Esophagus squamous epithelium (tissue), 5 donors: ENCODE data around the gene ABCB10. TPM values are rescaled to one million over a fixed set of nuclear protein-coding genes. Genes with fewer than 3 reads are reported as not detected.
A peak's percentile ranks its signal among the peaks of the same experiment; 100 is the strongest.
"Not testable (repeated sequence)": the region's sequence is repeated elsewhere in the genome, so short reads cannot be mapped to it uniquely, and the experiment has no call there.

Experiments used
- DNase-seq: peaks from one replicate; lab custom pipeline; 2025; lab: John Stamatoyannopoulos, UW
- H3K27ac ChIP-seq, 4 donors: fragments of 200-600 bp; sonication (generic); one replicate each; pipeline ENCODE4 v1.5.1; 2016 to 2019; ENCODE audit warnings: mild to moderate bottlenecking in 1 of 4
- H3K27me3 ChIP-seq, 4 donors: fragments of 200-600 bp; sonication (generic); 1 replicate in 3 of 4; 2 replicates in 1 of 4; pipeline versions ENCODE4 v1.5.1 to v1.6.0; 2017 to 2021; ENCODE audit warnings: antibody characterized with exemption in 1 of 4
- H3K36me3 ChIP-seq, 3 donors: fragments of 200-600 bp; sonication (generic); one replicate each; pipeline ENCODE4 v1.5.1; 2016 to 2019
- H3K4me1 ChIP-seq, 3 donors: fragments of 200-600 bp; sonication (generic); one replicate each; pipeline ENCODE4 v1.5.1; 2017 to 2019
- H3K4me3 ChIP-seq, 4 donors: fragments of 200-600 bp; sonication (generic); 1 replicate in 3 of 4; 2 replicates in 1 of 4; pipeline ENCODE4 v1.5.1; 2016 to 2019; ENCODE audit warnings: mild to moderate bottlenecking in 2 of 4, moderate library complexity in 1 of 4
- H3K9me3 ChIP-seq, 3 donors: fragments of 200-600 bp; sonication (generic); one replicate each; pipeline ENCODE4 v1.5.1; 2016 to 2019
- POLR2A ChIP-seq, 4 donors: fragments of 450-650 bp; IDR thresholded peaks; one replicate each; pipeline ENCODE4 v1.6.1; 2017; ENCODE audit warnings: antibody characterized with exemption in 4 of 4, mild to moderate bottlenecking in 4 of 4, moderate library complexity in 3 of 4
- WGBS, 2 donors: methylation state at CpG; one replicate each; pipeline ENCODE4 v1.1.5; 2018; 5-methylcytosine and 5-hydroxymethylcytosine counted together
- intact Hi-C: fragments of 100-400 bp; cut with DNase I; formaldehyde crosslinking; loops from one replicate; pipeline ENCODE4 v1.15.0; 2022
- total RNA-seq, 4 donors: library from RNA; depleted of rRNA; stranded (reverse); fragments of >200 nt; gene quantifications; one replicate each; pipeline ENCODE4 v1.1.0, GENCODE V29; 2016
- TF ChIP-seq, protein P1 (sequence below), 6 experiments: fragments of 450-650 bp in 4 of 6; fragments of 200-600 bp in 2 of 6; sonication (generic) in 2 of 6; IDR thresholded peaks; one replicate each; pipeline ENCODE4 v1.5.1; 2016 to 2019; ENCODE audit warnings: antibody characterized with exemption in 6 of 6, mild to moderate bottlenecking in 4 of 6, moderate library complexity in 4 of 6
- donor health status: DM: yes; HTN: yes; CAD: no.

Gene ABCB10
- total RNA-seq, 4 donors from 2014 or later = 9.9 to 18.6 (median 14.3) TPM

DNA sequence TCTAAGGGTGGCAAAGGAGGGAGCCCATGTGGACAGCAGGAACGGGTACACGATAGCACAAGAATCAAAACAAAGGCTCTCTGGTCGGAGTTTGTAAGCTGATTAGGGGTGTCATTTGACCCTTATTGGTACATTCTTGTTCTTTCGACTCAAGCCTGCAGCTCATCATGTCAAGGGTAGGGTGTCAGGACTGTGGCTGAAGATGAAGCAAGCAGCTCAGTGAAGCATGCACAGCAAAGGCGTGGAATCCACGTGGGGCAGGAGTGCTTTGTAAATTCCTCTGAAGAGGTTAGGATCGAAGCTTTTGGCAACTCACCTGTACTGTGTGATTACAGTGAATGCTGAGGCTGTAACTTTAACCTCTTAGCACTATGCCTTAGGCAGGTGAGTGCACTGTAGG is 4.7 kb upstream of the ABCB10 start:
- H3K9me3 ChIP-seq = no peaks in the 10 kb centered on the region
- H3K4me1 ChIP-seq = peaks cover 0 to 17% (median 4%) of the 10 kb centered on the region in 3 donors
- 51 to 62% methylated on average over 4 to 7 of the region's 7 CpGs for WGBS, 2 donors
- TF ChIP-seq, protein P1, sequence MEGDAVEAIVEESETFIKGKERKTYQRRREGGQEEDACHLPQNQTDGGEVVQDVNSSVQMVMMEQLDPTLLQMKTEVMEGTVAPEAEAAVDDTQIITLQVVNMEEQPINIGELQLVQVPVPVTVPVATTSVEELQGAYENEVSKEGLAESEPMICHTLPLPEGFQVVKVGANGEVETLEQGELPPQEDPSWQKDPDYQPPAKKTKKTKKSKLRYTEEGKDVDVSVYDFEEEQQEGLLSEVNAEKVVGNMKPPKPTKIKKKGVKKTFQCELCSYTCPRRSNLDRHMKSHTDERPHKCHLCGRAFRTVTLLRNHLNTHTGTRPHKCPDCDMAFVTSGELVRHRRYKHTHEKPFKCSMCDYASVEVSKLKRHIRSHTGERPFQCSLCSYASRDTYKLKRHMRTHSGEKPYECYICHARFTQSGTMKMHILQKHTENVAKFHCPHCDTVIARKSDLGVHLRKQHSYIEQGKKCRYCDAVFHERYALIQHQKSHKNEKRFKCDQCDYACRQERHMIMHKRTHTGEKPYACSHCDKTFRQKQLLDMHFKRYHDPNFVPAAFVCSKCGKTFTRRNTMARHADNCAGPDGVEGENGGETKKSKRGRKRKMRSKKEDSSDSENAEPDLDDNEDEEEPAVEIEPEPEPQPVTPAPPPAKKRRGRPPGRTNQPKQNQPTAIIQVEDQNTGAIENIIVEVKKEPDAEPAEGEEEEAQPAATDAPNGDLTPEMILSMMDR (IDR thresholded peaks at IDR 0.05) = no peak
- no peak for TF ChIP-seq POLR2A (IDR thresholded peaks at IDR 0.05)
- no peaks in the 10 kb centered on the region for H3K36me3 ChIP-seq
- no peaks in the 10 kb centered on the region for H3K27me3 ChIP-seq
- no peak overlapping the region for H3K4me3 ChIP-seq
- peak overlapping the region; percentile 12 to 85 (median 77) for H3K27ac ChIP-seq
- DNase-seq = no peak
- intact Hi-C loops = no loop called here

DNA sequence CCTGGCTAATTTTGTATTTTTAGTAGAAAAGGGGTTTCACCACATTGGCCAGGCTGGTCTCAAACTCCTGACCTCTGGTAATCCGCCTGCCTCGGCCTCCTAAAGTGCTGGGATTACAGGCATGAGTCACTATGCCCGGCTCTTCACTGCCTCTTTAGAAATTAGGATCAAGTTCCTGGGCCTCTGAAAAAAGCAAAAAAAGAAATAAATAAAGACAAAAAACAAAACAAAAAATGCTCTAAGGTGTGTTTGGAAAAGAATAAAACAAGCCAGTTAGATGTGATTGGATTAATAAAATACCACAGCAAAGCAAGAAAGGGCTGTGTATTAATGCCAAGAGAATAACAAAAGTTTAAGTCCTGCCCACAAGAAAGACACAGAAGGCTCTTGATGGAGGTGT is 4.2 kb upstream of the ABCB10 start:
- Histone ChIP-seq H3K4me1 (peaks cover 0 to 19% (median 4%) of the 10 kb centered on the region in 3 donors), H3K27ac (peak overlapping the region; percentile 12 to 85 (median 77)), H3K36me3 (no peaks in the 10 kb centered on the region), H3K27me3 (no peaks in the 10 kb centered on the region), H3K9me3 (no peaks in the 10 kb centered on the region), H3K4me3 (no peak overlapping the region)
- WGBS, 2 donors = 7 to 40% methylated on average over 1 to 2 of the region's 3 CpGs
- intact Hi-C loops = no loop called here
- no peak for TF ChIP-seq POLR2A (IDR thresholded peaks at IDR 0.05)
- TF ChIP-seq, protein P1 (IDR thresholded peaks at IDR 0.05) = no peak
- DNase-seq = no peak

DNA sequence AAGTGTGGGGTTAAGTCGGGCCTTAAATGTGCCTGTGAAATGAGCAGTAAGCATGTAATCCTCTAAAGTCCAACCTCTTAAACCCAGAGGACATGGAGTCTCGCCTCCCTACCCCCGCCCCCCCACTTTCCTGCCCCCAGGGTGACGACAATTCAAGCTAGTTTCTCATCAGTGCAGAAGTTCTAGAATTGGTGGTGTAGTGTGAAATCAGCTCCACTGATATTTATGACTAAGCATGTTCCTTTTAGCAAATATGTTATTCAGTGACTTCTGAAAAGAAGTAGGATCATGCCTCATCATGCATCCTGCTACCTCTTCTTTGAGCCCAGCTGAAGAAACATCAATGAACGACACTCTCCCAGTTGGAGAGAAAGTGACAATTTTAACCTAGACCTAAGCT is 2.6 kb upstream of the ABCB10 start:
- DNase-seq = no peak
- Histone ChIP-seq H3K4me3 (no peak overlapping the region), H3K9me3 (no peaks in the 10 kb centered on the region), H3K27me3 (no peaks in the 10 kb centered on the region), H3K4me1 (peaks cover 10 to 35% (median 16%) of the 10 kb centered on the region in 3 donors), H3K27ac (no peak overlapping the region), H3K36me3 (no peaks in the 10 kb centered on the region)
- 67 to 76% methylated on average over 5 of the region's 5 CpGs for WGBS, 2 donors
- intact Hi-C loops = no loop called here
- TF ChIP-seq POLR2A (IDR thresholded peaks at IDR 0.05) = no peak
- TF ChIP-seq, protein P1 (IDR thresholded peaks at IDR 0.05) = no peak

DNA sequence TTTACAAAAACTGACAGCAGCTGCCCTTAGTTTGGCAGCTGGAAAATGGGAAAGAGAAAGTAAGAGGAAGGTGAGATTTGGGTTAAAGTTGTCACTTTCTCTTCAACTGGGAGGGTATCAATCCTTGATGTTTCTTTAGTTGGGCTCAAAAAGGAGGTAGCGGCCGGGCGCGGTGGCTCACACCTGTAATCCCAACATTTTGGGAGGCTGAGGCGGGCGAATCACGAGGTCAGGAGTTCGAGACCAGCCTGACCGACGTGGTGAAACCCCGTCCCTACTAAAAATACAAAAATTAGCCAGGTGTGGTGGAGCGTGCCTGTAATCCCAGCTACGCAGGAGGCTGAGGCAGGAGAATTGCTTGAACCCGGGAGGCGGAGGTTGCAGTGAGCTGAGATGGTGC is 1.6 kb upstream of the ABCB10 start:
- WGBS, 2 donors = 88 to 97% methylated on average over 12 to 15 of the region's 15 CpGs
- intact Hi-C loops, H3K27ac ChIP-seq, H3K36me3 ChIP-seq, H3K27me3 ChIP-seq, DNase-seq, H3K9me3 ChIP-seq, H3K4me3 ChIP-seq: not testable (repeated sequence)
- peaks cover 10 to 45% (median 24%) of the 10 kb centered on the region in 3 donors for H3K4me1 ChIP-seq

DNA sequence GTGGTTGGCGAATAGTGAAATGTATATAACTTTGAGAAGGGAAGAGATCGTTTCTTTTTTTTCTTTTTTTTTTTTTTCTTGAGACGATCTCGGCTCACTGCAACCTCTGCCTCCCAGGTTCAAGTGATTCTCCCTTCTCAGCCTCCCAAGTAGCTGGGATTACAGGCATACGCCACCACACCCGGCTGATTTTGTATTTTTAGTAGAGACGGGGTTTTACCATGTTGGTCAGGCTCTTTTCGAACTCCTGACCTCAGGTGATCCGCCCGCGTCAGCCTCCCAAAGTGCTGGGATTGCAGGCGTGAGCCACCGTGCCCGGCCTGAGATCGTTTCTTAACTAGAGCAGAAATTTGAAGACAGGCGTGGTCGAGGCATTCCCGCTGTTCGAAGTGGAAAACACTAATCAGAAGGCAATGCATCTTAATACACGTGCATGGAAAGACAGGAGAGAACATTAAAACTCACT is 862 bp upstream of the ABCB10 start:
- Histone ChIP-seq H3K4me3 (peak overlapping the region; percentile 69 to 99 (median 89)), H3K27ac (peak overlapping the region; percentile 87 to 97 (median 93)), H3K4me1 (peaks cover 10 to 52% (median 27%) of the 10 kb centered on the region in 3 donors)
- not testable (repeated sequence) for H3K27me3 ChIP-seq, DNase-seq, H3K9me3 ChIP-seq, H3K36me3 ChIP-seq
- TF ChIP-seq POLR2A (IDR thresholded peaks at IDR 0.05) = peak in 1 of 4 donors; percentile 0
- intact Hi-C loops = loop anchor here (5.0 kb wide), 1 partner anchor 68 kb away; the partner anchor contains the start of genes TAF5L and URB2
- 16 to 27% methylated on average over 11 to 16 of the region's 20 CpGs for WGBS, 2 donors

DNA sequence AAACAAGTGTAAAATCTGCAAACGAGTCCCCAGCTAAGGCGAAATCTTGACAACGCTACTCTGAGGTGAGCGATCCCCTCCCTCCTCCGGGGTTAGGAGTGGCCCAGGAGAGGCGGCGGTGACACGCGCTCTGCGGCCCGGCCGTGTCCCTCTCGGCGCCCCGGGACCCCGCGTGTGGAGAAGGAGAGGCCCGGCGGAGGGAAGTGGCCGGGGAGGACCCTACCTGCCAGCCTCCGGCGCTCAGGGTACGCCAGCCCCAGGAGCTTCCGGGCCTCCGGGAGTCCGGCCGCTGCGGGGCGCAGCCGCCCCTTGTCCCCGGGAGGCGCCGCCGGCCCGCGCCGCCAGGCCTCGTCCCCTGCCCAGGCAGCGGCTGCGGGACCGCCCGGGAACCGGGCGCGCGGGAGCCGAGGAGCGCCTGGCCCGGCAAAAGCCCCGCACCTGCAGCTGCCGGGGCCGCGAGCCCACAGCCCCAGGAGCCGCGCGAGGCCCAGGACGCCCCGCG is 543 bp downstream of the ABCB10 start:
- Histone ChIP-seq H3K27me3 (no peaks in the 10 kb centered on the region), H3K4me3 (peak overlapping the region; percentile 69 to 99 (median 89)), H3K36me3 (no peaks in the 10 kb centered on the region), H3K9me3 (no peaks in the 10 kb centered on the region), H3K27ac (peak overlapping the region; percentile 87 to 97 (median 93)), H3K4me1 (peaks cover 10 to 48% (median 27%) of the 10 kb centered on the region in 3 donors)
- no peak for TF ChIP-seq POLR2A (IDR thresholded peaks at IDR 0.05)
- TF ChIP-seq, protein P1 (IDR thresholded peaks at IDR 0.05) = no peak
- intact Hi-C loops = loop anchor here (5.0 kb wide), 1 partner anchor 69 kb away; the partner anchor contains the start of genes TAF5L and URB2
- no peak for DNase-seq
- WGBS, 2 donors = 0% methylated on average over 5 to 15 of the region's 59 CpGs
